NCI-H1048 (cell line): Measurements from ENCODE around the gene RBL1.
"Not testable (repeated sequence)": the region's sequence is repeated elsewhere in the genome, so short reads cannot be mapped to it uniquely, and the experiment has no call there.

Experiments
- DNase-seq: peaks from one replicate; lab custom pipeline; 2025; lab: John Stamatoyannopoulos, UW

Gene RBL1, protein sequence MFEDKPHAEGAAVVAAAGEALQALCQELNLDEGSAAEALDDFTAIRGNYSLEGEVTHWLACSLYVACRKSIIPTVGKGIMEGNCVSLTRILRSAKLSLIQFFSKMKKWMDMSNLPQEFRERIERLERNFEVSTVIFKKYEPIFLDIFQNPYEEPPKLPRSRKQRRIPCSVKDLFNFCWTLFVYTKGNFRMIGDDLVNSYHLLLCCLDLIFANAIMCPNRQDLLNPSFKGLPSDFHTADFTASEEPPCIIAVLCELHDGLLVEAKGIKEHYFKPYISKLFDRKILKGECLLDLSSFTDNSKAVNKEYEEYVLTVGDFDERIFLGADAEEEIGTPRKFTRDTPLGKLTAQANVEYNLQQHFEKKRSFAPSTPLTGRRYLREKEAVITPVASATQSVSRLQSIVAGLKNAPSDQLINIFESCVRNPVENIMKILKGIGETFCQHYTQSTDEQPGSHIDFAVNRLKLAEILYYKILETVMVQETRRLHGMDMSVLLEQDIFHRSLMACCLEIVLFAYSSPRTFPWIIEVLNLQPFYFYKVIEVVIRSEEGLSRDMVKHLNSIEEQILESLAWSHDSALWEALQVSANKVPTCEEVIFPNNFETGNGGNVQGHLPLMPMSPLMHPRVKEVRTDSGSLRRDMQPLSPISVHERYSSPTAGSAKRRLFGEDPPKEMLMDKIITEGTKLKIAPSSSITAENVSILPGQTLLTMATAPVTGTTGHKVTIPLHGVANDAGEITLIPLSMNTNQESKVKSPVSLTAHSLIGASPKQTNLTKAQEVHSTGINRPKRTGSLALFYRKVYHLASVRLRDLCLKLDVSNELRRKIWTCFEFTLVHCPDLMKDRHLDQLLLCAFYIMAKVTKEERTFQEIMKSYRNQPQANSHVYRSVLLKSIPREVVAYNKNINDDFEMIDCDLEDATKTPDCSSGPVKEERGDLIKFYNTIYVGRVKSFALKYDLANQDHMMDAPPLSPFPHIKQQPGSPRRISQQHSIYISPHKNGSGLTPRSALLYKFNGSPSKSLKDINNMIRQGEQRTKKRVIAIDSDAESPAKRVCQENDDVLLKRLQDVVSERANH

GRCh38 chr20:37095599-37096414 lies at the start of gene RBL1:
TSS of gene RBL1 (minus strand) at chr20:37095997. CDS start at chr20:37095928, 69 bp downstream.
- peak; percentile 64 for DNase-seq

DNA sequence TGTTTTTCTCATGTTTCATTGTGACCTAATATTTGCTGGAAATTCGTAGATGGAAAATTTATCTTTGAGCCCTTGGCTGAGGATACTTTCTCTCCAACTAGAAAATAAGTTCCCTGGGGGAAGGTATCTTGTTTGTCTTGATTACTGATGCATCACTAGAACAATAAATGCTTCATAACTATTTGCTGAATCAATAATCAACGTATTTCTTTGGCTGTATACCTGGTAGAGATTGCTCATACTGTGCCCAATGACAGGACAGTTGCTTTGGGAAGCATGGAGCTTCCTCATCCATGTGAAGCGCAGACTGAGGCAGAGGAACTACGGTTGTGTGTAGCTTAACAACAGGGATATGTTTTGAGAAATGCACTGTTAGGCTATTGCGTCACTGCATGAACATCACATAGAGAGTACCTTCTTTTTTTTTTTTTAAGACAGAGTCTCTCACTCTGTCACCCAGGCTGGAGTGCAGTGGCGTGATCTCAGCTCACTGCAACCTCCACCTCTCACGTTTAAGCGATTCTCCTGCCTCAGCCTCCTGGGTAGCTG lies 49.1 kb upstream of the RBL1 start:
- no peak for DNase-seq

GRCh38 chr20:37142708-37143107 lies 46.9 kb upstream of the RBL1 start:
- no peak for DNase-seq

DNA sequence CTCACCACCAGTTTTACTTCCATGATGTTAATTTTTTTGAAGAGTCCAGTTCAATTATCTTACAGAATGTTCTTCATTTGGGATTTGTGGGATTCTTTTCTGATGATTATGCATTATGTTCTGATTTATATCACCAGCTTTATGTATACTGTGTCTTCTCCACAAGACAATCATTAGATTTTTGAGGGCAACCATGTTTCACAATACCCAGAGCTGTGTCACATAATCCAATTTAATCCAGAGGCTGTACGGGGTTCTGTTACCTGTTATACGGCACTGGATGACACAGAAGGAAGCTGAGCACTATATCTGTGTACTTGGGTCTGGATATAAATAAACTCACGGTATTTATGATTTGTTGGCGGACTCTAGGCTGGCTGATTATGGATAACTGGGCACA lies 41.8 kb upstream of the RBL1 start:
- no peak for DNase-seq

DNA sequence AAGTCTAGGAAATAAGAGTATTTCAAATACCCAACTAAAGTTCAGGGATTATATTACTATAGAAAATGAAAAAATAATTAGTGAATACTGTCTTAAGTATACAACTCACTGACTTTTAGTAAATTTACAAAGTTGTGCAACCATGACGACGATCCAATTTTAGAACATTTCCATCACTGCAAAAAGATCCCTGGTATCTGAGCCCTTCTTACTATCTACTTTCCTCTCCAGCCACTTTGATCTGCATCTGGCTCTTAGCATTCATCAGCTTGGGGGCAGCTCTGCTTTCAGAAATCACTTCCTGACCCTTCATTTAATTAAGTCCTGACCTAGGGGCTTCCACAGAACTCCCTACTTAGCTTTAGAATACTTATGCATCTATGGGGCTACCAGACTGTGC lies 38.2 kb upstream of the RBL1 start:
- no peak for DNase-seq

DNA sequence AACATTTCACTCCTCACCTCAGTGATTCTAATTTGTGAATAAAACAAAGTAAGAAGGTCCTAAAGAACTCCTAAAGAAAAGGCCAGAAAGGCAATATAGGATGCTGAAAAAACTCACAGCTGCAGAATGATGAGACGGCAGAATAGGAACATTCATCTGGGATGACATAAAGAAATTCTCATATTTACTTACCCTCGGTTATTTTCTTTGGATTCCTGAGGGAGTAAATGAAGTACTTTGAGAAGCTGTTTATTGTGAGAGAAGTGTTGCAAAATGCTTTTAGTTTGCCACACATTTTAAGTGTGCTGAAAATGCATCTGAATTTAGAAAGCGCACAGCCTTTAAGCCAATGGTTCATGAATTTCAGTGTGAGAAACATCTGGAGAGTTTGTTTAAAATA lies 35.7 kb upstream of the RBL1 start:
- no peak for DNase-seq

DNA sequence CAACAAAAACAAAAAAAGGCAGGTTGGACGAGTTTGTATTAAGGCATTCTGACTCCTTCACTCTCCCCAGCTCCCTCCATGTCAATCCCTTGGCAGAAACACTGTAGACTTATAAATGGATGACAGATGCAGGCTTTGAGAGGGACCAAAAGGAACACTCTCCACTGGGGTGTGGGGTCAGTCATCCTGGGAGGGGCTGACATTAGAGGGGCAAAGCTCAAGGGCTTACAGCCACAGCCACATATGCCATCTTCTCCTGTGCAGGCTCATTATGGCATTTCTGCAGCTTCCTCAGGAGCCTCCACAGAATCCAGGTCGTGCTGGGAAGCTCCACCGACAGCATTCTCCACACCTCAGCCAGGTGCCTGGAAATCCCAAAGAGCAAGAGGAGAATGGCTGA lies 33.0 kb upstream of the RBL1 start:
- no peak for DNase-seq

DNA sequence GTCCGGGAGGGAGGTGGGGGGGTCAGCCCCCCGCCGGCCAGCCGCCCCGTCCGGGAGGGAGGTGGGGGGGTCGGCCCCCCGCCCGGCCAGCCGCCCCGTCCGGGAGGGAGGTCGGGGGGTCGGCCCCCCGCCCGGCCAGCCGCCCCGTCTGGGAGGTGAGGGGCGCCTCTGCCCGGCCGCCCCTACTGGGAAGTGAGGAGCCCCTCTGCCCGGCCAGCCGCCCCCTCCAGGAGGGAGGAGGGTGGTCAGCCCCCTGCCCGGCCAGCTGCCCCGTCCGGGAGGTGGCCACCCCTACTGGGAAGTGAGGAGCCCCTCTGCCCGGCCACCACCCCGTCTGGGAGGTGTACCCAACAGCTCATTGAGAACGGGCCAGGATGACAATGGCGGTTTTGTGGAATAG lies 30.5 kb upstream of the RBL1 start:
- not testable (repeated sequence) for DNase-seq

- DNase-seq = no peak
Observed at GRCh38 chr20:37123441-37123840, 27.6 kb upstream of the RBL1 start.

DNA sequence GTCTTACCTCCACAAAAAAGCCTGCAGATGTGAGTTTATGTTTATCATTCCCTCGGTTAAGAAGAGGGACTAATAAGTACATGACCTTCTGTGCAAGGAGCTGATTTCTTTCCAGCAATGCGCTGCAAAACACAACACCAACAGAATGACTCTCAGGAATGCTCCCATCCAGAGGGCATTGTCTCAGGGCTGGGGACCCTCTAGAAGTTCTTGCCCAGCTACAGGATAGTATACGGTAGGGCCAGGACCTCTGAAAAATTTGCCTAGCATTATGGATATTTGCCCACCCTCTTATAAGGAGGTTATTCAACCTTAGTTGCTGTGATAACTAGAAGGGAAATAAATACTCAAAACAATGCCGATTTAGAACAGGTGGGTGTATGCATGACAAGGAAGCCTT lies 24.7 kb upstream of the RBL1 start:
- DNase-seq = no peak

GRCh38 chr20:37119356-37120036 lies 23.7 kb upstream of the RBL1 start:
- DNase-seq = no peak

- DNase-seq = no peak
Observed at GRCh38 chr20:37114012-37114411, 18.2 kb upstream of the RBL1 start.

GRCh38 chr20:37111926-37112455 lies 16.2 kb upstream of the RBL1 start:
- DNase-seq = no peak

GRCh38 chr20:37108676-37109075 lies 12.9 kb upstream of the RBL1 start:
- DNase-seq = no peak

DNA sequence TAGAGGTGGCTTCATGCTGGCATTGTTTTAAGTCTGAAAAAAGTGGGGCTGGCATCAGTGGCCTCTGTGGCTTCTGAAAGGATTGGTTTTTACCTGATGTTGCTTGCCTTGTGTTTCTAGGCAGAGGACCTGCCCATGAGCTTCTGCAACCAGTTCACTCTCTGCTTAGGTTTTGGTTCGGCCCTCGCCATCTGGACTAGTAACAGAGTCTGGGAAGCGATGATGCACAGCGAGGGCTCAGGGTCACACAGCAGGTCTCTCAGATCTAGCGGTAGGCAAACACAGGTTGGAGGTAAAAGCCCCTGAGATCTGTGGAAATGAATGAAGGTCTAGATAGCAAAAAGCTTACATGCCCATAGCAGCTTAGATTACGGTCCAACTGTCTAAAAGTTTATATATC lies 6.8 kb upstream of the RBL1 start:
- no peak for DNase-seq

- no peak for DNase-seq
Observed at GRCh38 chr20:37096415-37097041, 731 bp upstream of the RBL1 start.

GRCh38 chr20:37095108-37095598 lies 644 bp downstream of the RBL1 start:
- DNase-seq = no peak

DNA sequence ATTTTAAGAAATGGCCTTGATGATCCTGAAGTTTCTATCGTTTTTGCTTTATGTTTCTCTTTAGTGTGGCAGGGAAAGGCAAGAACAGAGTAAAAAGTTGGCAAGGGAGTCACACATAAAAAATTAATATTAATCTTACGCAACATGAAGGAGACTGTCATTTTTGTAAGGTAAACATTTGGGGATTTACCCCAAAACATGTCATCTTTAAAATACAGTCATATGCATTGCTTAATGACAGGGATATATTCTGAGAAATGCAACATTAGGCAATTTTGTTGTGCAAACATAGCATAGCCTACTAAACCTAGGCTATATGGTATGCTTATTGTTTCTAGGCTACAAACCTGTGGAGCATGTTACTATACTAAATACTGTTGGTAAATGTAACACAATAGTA lies 5.4 kb downstream of the RBL1 start:
- DNase-seq = no peak

DNA sequence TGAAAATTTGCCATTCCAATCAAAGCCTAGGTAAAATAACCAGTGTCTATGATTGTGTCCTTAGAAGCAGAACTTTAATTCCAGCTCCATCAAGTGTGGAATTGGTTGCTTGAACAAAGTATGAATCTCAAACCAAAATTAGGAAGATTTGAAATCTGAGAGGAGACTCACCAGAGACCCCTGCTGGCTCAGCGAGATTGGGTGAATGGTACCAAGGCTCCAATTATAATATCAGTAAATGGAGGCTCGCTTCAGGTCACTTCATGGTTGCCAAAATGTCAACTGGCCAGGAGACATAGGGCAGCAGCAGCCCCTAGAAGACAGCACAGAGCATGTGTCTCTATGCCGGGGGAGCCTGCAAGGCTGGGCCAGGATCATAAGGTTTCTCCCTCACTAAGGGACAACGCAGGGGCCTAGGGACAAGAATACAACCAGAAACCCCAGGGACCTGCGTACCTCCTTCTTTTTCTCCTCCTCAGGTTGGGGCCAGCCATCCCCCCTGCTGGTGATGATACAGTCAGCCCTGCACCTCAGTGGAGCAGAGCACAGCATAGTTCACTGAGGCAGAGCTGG lies 14.0 kb downstream of the RBL1 start:
- no peak for DNase-seq

- no peak for DNase-seq
Observed at GRCh38 chr20:37077009-37077408, 18.8 kb downstream of the RBL1 start.
